NAMALWA (cell line): Measurements from ENCODE around the gene FEZ2.
"Not testable (repeated sequence)": the region's sequence is repeated elsewhere in the genome, so short reads cannot be mapped to it uniquely, and the experiment has no call there.

Experiments used
- DNase-seq: peaks from one replicate; pipeline ENCODE4 v3.0.0-alpha.2; 2015; ENCODE audit warnings: low spot score

The FEZ2 gene

GRCh38 chr2:36597532-36598377, at the start of gene FEZ2:
TSS of gene FEZ2 (minus strand) at chr2:36598168. CDS start at chr2:36598142, 26 bp downstream.
- DNase-seq: peak; percentile 87

- no peak for DNase-seq
Measured at GRCh38 chr2:36634981-36635597, 37.1 kb upstream of the FEZ2 start.

- no peak for DNase-seq
Measured at GRCh38 chr2:36633470-36634092, 35.6 kb upstream of the FEZ2 start.

GRCh38 chr2:36626756-36627155, 28.8 kb upstream of the FEZ2 start:
- no peak for DNase-seq

GRCh38 chr2:36626071-36626470, 28.1 kb upstream of the FEZ2 start:
- no peak for DNase-seq

GRCh38 chr2:36625304-36625703, 27.3 kb upstream of the FEZ2 start:
- no peak for DNase-seq

GRCh38 chr2:36620321-36620720, 22.4 kb upstream of the FEZ2 start:
- no peak for DNase-seq

GRCh38 chr2:36618381-36618780, 20.4 kb upstream of the FEZ2 start:
- DNase-seq: peak; percentile 88

GRCh38 chr2:36616947-36617346, 19.0 kb upstream of the FEZ2 start:
- no peak for DNase-seq

GRCh38 chr2:36615222-36615621, 17.3 kb upstream of the FEZ2 start:
- DNase-seq: no peak

- DNase-seq: no peak
Measured at GRCh38 chr2:36613801-36614200, 15.8 kb upstream of the FEZ2 start.

GRCh38 chr2:36611316-36611990, 13.5 kb upstream of the FEZ2 start:
- DNase-seq: no peak

- DNase-seq: no peak
Measured at GRCh38 chr2:36609507-36609906, 11.5 kb upstream of the FEZ2 start.

- DNase-seq: no peak
Measured at GRCh38 chr2:36607947-36608346, 10.0 kb upstream of the FEZ2 start.

GRCh38 chr2:36606925-36607324, 9.0 kb upstream of the FEZ2 start:
- DNase-seq: no peak

- no peak for DNase-seq
Measured at GRCh38 chr2:36605273-36605672, 7.3 kb upstream of the FEZ2 start.

GRCh38 chr2:36603629-36604028, 5.7 kb upstream of the FEZ2 start:
- not testable (repeated sequence) for DNase-seq

- no peak for DNase-seq
Measured at GRCh38 chr2:36597003-36597531, 901 bp downstream of the FEZ2 start.

GRCh38 chr2:36596397-36596796, 1.6 kb downstream of the FEZ2 start:
- DNase-seq: no peak

- no peak for DNase-seq
Measured at GRCh38 chr2:36594849-36595248, 3.1 kb downstream of the FEZ2 start.

- DNase-seq: no peak
Measured at GRCh38 chr2:36589230-36589630, 8.7 kb downstream of the FEZ2 start.

GRCh38 chr2:36587556-36587955, 10.4 kb downstream of the FEZ2 start:
- DNase-seq: no peak
